GM13977 (cell line): ENCODE data around the gene ATF6B.

Source experiments
- DNase-seq: peaks from one replicate; pipeline ENCODE4 v3.0.0; 2012; ENCODE audit warnings: low spot score
- in situ Hi-C: fragments of 300-500 bp; cut with MboI; formaldehyde crosslinking; loops from one replicate; pipeline ENCODE4 v1.12.0; 2022; ENCODE audit warnings: low sequenced_read_pairs, low pct_unique_long_range_greater_than_20kb, mixed read lengths, inconsistent platforms; ENCODE audit not compliant: unreplicated experiment
- TF ChIP-seq, protein P1 (sequence below): IDR thresholded peaks from 2 replicates; pipeline ENCODE4 v1.5.1; 2012; ENCODE audit warnings: mild to moderate bottlenecking, control low read depth; ENCODE audit not compliant: insufficient read depth; ENCODE audit errors: extremely low read depth, missing control alignments

ATF6B gene

GRCh38 chr6:32112431-32112980, 15.5 kb downstream of the ATF6B start:
- in situ Hi-C loops, result no loop called here

DNA sequence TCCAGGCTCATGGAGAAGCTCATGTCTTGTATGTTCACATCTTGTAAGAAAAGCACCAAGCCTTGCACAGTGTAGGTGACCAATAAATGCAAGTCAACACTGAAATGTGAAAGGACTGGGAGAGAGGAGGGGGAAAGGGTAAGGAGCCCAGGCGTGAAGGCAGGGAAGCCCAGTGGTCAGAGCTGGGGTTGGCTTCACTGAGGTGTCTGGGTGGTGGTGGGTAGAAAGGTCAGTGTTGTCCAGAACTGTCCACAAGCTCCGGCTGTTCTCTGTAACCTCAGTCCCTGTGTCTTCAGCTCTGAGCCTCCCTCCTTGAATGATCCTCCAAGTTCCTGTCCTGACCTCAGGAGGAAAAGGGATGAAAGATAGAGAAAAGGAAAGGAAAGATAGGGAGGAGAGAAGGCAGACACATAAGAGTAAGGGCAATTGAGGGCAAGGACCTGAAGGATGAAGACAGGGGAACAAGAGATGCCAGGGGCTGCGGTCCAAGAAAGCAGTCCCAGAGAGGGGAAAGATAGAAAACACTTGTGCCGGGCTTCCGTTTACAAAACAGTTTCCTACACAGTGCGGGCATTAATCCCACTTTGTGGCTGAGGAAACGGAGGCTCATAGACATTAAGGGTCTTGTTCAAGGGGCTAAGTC, 16.5 kb downstream of the ATF6B start:
- DNase-seq, result no peak
- TF ChIP-seq, protein P1, sequence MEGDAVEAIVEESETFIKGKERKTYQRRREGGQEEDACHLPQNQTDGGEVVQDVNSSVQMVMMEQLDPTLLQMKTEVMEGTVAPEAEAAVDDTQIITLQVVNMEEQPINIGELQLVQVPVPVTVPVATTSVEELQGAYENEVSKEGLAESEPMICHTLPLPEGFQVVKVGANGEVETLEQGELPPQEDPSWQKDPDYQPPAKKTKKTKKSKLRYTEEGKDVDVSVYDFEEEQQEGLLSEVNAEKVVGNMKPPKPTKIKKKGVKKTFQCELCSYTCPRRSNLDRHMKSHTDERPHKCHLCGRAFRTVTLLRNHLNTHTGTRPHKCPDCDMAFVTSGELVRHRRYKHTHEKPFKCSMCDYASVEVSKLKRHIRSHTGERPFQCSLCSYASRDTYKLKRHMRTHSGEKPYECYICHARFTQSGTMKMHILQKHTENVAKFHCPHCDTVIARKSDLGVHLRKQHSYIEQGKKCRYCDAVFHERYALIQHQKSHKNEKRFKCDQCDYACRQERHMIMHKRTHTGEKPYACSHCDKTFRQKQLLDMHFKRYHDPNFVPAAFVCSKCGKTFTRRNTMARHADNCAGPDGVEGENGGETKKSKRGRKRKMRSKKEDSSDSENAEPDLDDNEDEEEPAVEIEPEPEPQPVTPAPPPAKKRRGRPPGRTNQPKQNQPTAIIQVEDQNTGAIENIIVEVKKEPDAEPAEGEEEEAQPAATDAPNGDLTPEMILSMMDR, result no peak
- in situ Hi-C loops, result no loop called here

More at GRCh38 chr6:32112431-32112980, 15.5 kb downstream of the ATF6B start:
- DNase-seq, result no peak
- TF ChIP-seq, protein P1, result no peak

GRCh38 chr6:32110632-32111031, 17.4 kb downstream of the ATF6B start:
- in situ Hi-C loops, result no loop called here
- TF ChIP-seq, protein P1, result no peak
- DNase-seq, result no peak

- DNase-seq, result no peak
- in situ Hi-C loops, result no loop called here
- TF ChIP-seq, protein P1, result no peak
Measured at GRCh38 chr6:32109765-32110160, 18.3 kb downstream of the ATF6B start.

DNA sequence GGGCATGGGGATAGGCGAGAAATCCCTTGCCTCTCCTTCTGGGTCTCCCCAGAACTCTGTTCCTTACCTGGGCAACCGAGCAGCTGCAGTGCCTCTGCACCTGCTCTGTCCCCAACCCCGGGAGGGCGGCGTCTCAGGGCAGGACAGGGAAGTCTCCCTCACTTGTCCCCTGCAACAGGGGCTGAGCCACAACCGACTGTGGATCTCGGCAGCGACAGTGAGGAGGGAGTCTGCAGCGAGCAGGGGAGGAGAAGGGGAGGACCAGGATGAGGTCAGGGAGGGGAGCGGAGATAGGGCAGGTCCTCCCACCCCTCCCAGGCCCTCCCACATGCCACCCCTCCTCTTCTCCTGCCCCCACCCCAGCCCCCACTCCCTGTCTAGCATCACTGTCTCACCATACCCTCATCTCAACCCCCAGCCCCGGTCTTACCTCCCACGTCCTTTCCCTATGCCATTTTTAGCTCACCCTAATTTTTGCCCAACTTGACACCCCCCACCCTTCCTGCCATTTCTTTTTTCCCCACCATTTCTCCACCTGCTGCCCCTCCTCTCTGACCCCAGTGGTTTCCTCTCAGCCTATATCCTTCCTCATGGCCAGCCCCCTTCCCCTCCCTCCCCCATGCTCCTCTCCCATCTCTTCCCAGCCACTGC, 18.8 kb downstream of the ATF6B start, which contains the start of gene TNXB:
Gene TNXB (minus strand): TSS at position 225 of the 651 bp plus-strand sequence. CDS start 11,140 bp downstream, outside the sequence.
- TF ChIP-seq, protein P1, result no peak
- in situ Hi-C loops, result no loop called here
- no peak for DNase-seq

DNA sequence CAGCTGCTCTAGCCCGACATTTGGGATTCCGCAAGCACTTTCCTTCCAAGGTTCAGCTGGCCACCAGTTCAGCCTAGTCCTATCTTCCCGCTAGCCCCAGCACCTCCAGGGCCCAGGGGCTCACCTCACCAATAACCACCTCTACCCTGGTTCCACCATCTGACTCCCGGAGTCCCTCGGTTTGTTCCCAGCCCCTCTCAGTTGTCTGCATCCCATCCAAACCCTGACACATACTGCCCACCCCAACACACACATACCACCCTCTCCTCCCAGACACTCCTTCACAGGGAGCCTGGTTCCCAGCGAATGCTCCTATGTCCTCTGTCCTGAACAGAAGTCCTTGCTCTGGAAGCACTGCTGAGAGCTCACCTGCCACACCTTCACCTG, 19.3 kb downstream of the ATF6B start:
- TF ChIP-seq, protein P1, result no peak
- DNase-seq, result no peak
- in situ Hi-C loops, result no loop called here
